ENCODE results near the gene PROKR2.

- TF ChIP-seq POLR2AphosphoS5 (IDR thresholded peaks at IDR 0.05) (no peak), CTCF (IDR thresholded peaks at IDR 0.05) (no peak), EP300 (IDR thresholded peaks at IDR 0.05) (no peak), POLR2A (IDR thresholded peaks at IDR 0.05) (no peak)
Measured at GRCh38 chr20:5328268-5328667, 11.5 kb upstream of the PROKR2 start.

All from stomach (tissue), 4 donors.